Fibroblast of skin of left quadriceps (primary cell): ENCODE measurements around the gene GPR146.

ENCODE experiments used
- DNase-seq, 2 experiments: peaks; one replicate each; pipeline ENCODE4 v3.0.0-alpha.2; 2013; ENCODE audit warnings: low read depth in 2 of 2

Gene GPR146

GRCh38 chr7:1043552-1044188 is 676 bp upstream of the GPR146 start:
- no peak for DNase-seq

GRCh38 chr7:1045069-1046063 is 1.0 kb downstream of the GPR146 start:
- DNase-seq = no peak

DNA sequence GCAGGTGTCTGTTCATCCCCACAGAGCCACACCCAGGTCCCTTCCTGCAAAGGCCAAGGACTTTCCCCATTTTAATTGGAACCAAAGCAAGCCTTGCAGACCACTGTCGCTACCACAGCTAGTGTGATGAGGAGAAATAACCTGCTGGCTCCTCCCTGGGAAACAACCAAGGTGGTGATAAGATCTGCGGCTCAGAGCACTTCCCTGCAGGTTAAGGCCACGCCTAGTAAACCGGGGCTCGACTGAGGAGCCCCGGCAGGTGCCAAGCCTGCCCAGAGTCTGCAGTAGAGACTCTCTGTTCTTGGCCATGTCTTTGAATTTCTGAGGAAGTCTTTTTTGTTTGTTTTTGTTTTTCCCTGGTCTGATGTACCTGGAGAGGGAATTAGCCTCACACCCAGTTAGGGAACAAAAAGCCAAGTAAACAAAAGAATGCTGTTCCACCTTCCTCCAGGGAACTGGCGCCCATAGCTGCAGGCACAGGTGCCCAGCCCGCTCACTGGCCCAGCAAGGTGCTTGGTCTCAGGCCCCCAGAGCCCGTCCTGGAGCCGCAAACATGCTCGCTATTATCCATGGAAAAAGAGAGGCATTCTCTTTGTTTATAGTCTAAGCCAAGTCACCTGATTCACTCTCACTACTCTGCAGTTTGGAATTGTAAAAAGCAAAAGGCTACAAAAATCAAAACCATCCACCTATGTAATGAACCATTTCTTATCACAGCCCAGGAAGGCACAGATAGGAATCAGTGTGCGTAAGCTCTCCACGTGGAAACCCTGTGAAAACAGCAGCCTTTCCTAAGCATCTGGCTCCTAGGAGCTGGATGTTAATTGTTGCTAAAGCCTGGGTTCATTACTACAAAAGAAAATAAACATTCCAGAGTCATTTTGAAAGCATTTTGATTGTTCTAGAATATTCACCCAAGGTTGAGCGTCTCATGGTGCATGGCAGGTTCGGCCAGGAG is 2.7 kb downstream of the GPR146 start:
- no peak for DNase-seq

GRCh38 chr7:1049006-1049741 is 4.8 kb downstream of the GPR146 start:
- no peak for DNase-seq

GRCh38 chr7:1049801-1050200 is 5.5 kb downstream of the GPR146 start:
- no peak for DNase-seq

- no peak for DNase-seq
Observed at GRCh38 chr7:1050254-1050906, 6.0 kb downstream of the GPR146 start.

DNA sequence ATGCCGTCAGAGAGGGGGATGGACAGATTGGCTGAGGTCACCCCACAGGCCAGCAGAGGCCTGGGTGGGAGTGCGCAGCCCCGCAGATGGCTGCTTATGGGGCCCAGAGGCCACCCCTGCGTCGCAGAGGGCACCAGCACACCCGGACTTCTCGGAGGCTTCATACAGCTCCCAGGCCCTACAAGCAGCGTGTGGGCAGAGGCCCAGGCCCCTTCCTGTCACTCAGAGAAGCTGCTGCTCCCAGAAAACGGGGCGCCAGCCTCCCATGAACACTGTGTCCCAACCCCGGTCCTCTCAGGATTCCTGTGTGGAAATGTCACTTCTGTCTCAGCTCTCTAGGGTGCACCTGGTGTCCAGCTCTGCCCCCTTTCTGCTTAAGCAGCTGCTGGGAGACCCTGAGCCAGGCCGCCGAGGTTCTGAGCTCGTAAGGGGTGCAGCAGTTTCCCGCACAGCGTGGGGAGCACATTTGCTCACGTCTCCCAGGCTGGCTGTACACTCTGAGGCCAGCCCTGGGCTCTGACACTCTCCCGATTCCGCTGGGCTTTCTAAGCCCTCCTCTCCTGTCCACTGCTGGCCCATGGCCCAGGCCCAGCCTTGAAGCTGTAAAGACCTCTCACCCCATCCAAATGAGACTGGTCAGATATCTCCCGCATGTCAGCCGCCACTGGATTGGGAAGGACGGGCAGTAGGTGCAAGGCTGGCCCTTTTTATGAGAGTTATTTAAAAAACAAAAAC is 6.8 kb downstream of the GPR146 start:
- DNase-seq = no peak

- no peak for DNase-seq
Observed at GRCh38 chr7:1052031-1052818, 7.9 kb downstream of the GPR146 start.

- no peak for DNase-seq
Observed at GRCh38 chr7:1053002-1053411, 8.7 kb downstream of the GPR146 start.

DNA sequence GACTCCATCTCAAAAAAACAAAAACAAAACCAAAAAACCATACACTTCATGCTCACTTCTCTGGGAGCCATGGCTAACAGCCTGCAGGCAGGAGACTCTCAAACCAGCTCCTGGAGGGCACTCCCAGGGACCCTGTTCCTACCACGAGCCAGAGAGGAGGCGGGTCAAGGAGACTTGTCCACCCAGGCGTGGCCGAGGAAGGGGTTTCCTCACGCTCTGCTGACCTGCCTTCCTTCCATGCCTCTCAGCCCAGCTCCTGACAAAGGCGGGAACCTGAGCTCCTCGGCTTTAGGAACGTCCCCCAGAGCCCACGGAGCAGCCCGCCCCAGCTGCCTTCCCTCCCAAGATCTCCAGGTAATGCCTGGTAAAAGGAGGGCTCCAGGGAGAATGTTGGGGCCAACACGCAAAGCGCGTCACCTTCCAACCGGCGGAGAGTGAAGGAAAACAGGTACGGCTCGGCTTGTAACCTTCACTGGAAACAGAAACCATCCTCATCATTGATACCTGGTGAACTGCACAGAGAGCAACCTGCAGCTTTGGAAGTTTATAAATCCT is 9.5 kb downstream of the GPR146 start:
- DNase-seq = no peak

DNA sequence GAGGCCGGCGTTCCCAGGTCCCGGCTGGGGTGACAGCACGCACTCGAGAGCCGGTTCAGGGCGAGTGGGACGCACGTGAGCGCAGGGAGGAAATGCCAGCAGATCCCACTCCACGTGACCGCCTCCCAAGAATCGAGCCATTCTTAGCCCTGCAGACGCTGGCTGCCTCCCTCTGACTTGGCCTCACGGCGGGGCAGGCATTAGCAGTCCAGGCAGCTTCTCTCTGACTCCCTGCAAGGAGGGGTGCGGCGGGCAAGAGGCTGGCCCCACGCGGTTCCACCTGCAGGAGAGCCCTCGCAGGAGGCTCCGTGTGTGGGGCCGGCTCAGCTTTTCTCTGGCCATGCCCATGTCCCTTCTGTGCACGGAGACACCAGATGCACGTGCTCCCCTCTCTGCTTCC is 10.1 kb downstream of the GPR146 start:
- no peak for DNase-seq

- DNase-seq = no peak
Observed at GRCh38 chr7:1054861-1055450, 10.6 kb downstream of the GPR146 start.

DNA sequence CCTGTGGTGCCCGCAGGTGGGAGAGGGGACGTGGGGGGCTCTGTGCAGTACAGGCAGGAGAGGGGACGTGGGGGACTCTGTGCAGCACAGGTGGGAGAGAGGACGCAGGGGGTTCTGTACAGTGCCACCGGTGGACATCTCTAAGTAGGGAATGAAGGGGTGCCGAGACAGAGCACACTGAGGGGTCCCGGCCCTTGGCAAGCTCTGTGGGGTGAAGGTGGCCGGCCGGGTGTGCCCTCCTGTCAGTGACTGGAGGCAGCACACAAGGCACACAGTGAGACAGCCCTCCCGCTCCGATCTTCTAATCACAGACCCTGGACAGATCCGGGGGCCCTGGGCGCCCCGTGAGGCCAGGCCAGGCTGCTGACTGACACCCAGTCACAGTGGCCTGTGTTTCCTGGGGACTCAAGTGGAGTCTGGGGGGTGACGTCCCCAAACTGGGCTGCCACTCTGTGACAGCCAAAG is 11.2 kb downstream of the GPR146 start:
- DNase-seq = no peak

- no peak for DNase-seq
Observed at GRCh38 chr7:1055956-1056784, 11.8 kb downstream of the GPR146 start.

DNA sequence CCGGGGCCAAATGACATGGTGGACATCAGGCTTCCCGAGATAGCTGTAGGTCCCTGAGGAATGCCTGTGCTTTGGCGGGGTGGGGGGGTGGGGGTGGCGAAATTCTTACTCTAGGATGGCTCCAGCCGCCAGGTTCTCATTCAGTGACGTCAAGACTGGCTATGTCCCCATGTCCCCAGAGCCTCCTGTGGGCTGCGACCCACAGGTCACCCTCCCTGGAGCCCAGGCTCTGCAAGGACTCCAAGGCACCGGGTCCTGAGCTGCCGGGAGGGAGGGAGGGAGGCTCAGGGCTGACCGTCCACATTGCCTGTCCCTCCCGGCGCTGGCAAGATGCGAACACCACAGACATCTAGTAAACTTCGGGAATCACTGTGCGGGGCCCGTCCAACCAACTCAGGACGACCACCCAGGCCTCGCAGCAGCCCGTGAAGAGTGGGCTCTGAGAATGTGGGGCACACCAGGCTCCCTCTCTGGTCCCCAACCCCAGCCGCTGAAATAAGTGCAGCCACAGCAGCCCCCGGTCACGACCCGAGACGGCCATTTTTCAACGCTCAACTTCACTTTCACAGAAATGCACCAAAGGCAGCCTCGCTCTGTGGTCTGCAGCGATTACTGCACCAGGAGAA is 12.6 kb downstream of the GPR146 start:
- no peak for DNase-seq

GRCh38 chr7:1057416-1058291 is 13.3 kb downstream of the GPR146 start:
- DNase-seq = no peak
